Hepatocyte (in vitro differentiated cells): Measurements from ENCODE around the gene RABGAP1L.

Source experiments
- EZH2phosphoT487 ChIP-seq: fragments of 200-600 bp; sonication (generic); IDR thresholded peaks from one replicate; pipeline ENCODE4 v1.6.1; 2018; ENCODE audit warnings: antibody characterized with exemption, mild to moderate bottlenecking, low read depth, moderate library complexity; ENCODE audit not compliant: unreplicated experiment, severe bottlenecking
- TF ChIP-seq, protein P1 (sequence below): fragments of 200-600 bp; sonication (generic); IDR thresholded peaks from 2 replicates; pipeline ENCODE4 v1.5.1; 2016; ENCODE audit warnings: antibody characterized with exemption, mild to moderate bottlenecking; ENCODE audit not compliant: poor library complexity

DNA sequence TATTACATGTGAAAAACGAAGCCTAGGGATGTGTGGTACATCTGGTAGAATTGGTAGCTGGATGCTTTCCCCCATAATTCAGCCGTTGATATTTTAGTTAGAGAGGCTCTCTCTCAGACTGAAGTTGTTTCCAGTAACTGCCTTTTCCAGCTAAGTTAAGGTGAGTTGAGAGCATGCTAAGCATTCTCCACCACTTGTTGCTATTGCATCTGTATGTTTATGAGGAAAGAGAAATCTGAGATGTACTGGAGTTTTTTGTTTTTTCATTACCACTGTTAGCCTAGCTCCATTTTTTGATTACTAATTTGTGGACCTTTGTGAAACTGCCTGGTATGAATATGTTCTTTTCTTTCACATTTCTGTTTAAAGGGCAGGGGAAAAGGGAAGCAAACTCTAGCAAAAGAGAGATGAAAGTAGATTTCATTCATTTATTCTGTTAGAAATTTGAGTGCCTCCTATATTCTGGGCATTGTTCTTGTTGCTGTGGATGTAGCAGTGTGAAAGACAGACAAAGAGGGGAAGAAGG lies 650.5 kb downstream of the RABGAP1L start:
- TF ChIP-seq, protein P1, sequence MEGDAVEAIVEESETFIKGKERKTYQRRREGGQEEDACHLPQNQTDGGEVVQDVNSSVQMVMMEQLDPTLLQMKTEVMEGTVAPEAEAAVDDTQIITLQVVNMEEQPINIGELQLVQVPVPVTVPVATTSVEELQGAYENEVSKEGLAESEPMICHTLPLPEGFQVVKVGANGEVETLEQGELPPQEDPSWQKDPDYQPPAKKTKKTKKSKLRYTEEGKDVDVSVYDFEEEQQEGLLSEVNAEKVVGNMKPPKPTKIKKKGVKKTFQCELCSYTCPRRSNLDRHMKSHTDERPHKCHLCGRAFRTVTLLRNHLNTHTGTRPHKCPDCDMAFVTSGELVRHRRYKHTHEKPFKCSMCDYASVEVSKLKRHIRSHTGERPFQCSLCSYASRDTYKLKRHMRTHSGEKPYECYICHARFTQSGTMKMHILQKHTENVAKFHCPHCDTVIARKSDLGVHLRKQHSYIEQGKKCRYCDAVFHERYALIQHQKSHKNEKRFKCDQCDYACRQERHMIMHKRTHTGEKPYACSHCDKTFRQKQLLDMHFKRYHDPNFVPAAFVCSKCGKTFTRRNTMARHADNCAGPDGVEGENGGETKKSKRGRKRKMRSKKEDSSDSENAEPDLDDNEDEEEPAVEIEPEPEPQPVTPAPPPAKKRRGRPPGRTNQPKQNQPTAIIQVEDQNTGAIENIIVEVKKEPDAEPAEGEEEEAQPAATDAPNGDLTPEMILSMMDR = no peak
- TF ChIP-seq EZH2phosphoT487 = no peak
